ENCODE measurements around the gene MYO1C. TPM values are rescaled to one million over a fixed set of nuclear protein-coding genes. Genes with fewer than 3 reads are reported as not detected.

The MYO1C gene
- polyA plus RNA-seq, 1 donor from 2014 or later: 5.7 TPM

DNA sequence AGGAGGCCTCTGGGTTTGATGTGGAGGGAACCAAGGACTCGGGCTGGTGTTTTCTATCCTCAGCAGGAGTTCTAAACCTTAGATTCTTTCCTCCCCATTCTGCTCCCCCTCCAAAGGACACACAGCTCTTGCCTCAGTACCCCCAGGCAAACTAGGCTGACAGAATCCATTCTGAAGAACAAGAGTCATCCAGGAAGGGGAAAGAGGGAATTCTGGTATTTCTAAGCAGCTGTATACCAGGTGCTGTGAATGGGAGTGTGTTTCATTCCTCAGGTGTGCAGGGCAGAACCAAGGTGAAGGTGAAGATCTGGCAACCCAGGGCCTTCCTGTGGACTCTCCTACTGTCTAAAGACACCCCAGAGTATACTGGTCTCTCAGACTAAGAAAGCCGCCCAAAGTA, 19.9 kb upstream of the MYO1C start:
- Histone ChIP-seq H3K27ac (ENCODE audit: low read length) (no peak overlapping the region), H3K36me3 (ENCODE audit: insufficient read depth, low read length) (no peaks in the 10 kb centered on the region), H3K4me3 (ENCODE audit: low read length) (no peak overlapping the region), H3F3A (ENCODE audit: insufficient read depth, low read length, poor library complexity, severe bottlenecking) (no peaks in the 10 kb centered on the region), H3K4me2 (ENCODE audit: low read length) (no peak overlapping the region), H3K9ac (ENCODE audit: low read length) (no peak overlapping the region), H4K20me1 (ENCODE audit: insufficient read depth) (no peaks in the 10 kb centered on the region), H2AFZ (ENCODE audit: low read depth, low read length) (no peak overlapping the region), H3K27me3 (ENCODE audit: insufficient read depth, low read depth, low read length) (no peaks in the 10 kb centered on the region), H3K9me3 (ENCODE audit: low read length) (no peaks in the 10 kb centered on the region), H3K79me2 (replicated peaks; ENCODE audit: insufficient read depth, low read length) (peaks cover 14% of the 10 kb centered on the region), H3K9me2 (ENCODE audit: insufficient read depth, low read length) (no peaks in the 10 kb centered on the region)
- TF ChIP-seq CTCF (IDR thresholded peaks at IDR 0.05; ENCODE audit: poor library complexity, severe bottlenecking): no peak
- no peak for TF ChIP-seq EZH2 (IDR thresholded peaks at IDR 0.05; ENCODE audit: borderline replicate concordance, insufficient read depth, low read length, poor library complexity, severe bottlenecking)
- no peak for TF ChIP-seq EP300 (conservative IDR thresholded peaks at IDR 0.05; ENCODE audit: poor library complexity, severe bottlenecking)

GRCh38 chr17:1511756-1512321, 19.4 kb upstream of the MYO1C start:
- H3K4me2 ChIP-seq (ENCODE audit: low read length): no peak overlapping the region
- TF ChIP-seq REST (IDR thresholded peaks at IDR 0.05; ENCODE audit: borderline replicate concordance) (no peak), POLR2AphosphoS5 (IDR thresholded peaks at IDR 0.05) (no peak), RAD21 (conservative IDR thresholded peaks at IDR 0.05) (no peak), EZH2 (IDR thresholded peaks at IDR 0.05; ENCODE audit: borderline replicate concordance, insufficient read depth, low read length, poor library complexity, severe bottlenecking) (no peak), CTCF (IDR thresholded peaks at IDR 0.05; ENCODE audit: poor library complexity, severe bottlenecking) (no peak), MXI1 (conservative IDR thresholded peaks at IDR 0.05; ENCODE audit: poor library complexity, severe bottlenecking) (no peak), TAF1 (IDR thresholded peaks at IDR 0.05; ENCODE audit: low read depth) (no peak), SMC3 (conservative IDR thresholded peaks at IDR 0.05; ENCODE audit: poor library complexity) (no peak), EP300 (conservative IDR thresholded peaks at IDR 0.05; ENCODE audit: poor library complexity, severe bottlenecking) (no peak)
- no peak overlapping the region for H3K9ac ChIP-seq (ENCODE audit: low read length)
- H3K36me3 ChIP-seq (ENCODE audit: insufficient read depth, low read length): no peaks in the 10 kb centered on the region
- no peaks in the 10 kb centered on the region for H3K27me3 ChIP-seq (ENCODE audit: insufficient read depth, low read depth, low read length)
- no peaks in the 10 kb centered on the region for H4K20me1 ChIP-seq (ENCODE audit: insufficient read depth)
- H3K9me3 ChIP-seq (ENCODE audit: low read length): no peaks in the 10 kb centered on the region
- no peak overlapping the region for H2AFZ ChIP-seq (ENCODE audit: low read depth, low read length)
- no peaks in the 10 kb centered on the region for H3K9me2 ChIP-seq (ENCODE audit: insufficient read depth, low read length)
- H3K79me2 ChIP-seq (replicated peaks; ENCODE audit: insufficient read depth, low read length): peaks cover 10% of the 10 kb centered on the region
- H3K4me3 ChIP-seq (ENCODE audit: low read length): no peak overlapping the region
- no peak overlapping the region for H3K27ac ChIP-seq (ENCODE audit: low read length)
- no peaks in the 10 kb centered on the region for H3F3A ChIP-seq (ENCODE audit: insufficient read depth, low read length, poor library complexity, severe bottlenecking)

Measured in neural cell (in vitro differentiated cells).